DLD1 (cell line): ENCODE results near the gene ACER2.

Source experiments
- in situ Hi-C: cut with HindIII; loops from 2 replicates; pipeline ENCODE4 v1.10.0; 2017; ENCODE audit warnings: low sequenced_read_pairs

ACER2 gene

GRCh38 chr9:19481121-19481870 is 72.5 kb downstream of the ACER2 start:
- in situ Hi-C loops, result no loop called here

- in situ Hi-C loops, result no loop called here
Measured at GRCh38 chr9:19481971-19482404, 73.2 kb downstream of the ACER2 start.

GRCh38 chr9:19484699-19485098 is 75.9 kb downstream of the ACER2 start:
- in situ Hi-C loops, result no loop called here

GRCh38 chr9:19485193-19485592 is 76.4 kb downstream of the ACER2 start:
- in situ Hi-C loops, result no loop called here

- in situ Hi-C loops, result no loop called here
Measured at GRCh38 chr9:19486803-19487202, 78.0 kb downstream of the ACER2 start.

- in situ Hi-C loops, result no loop called here
Measured at GRCh38 chr9:19488721-19489120, 79.9 kb downstream of the ACER2 start.

- in situ Hi-C loops, result no loop called here
Measured at GRCh38 chr9:19490269-19490668, 81.5 kb downstream of the ACER2 start.

GRCh38 chr9:19490828-19491227 is 82.0 kb downstream of the ACER2 start:
- in situ Hi-C loops, result no loop called here

GRCh38 chr9:19492775-19493173 is 84.0 kb downstream of the ACER2 start:
- in situ Hi-C loops, result no loop called here

- in situ Hi-C loops, result no loop called here
Measured at GRCh38 chr9:19493174-19493811, 84.5 kb downstream of the ACER2 start.

- in situ Hi-C loops, result no loop called here
Measured at GRCh38 chr9:19493876-19494275, 85.1 kb downstream of the ACER2 start.

- in situ Hi-C loops, result no loop called here
Measured at GRCh38 chr9:19495186-19496028, 86.6 kb downstream of the ACER2 start.

GRCh38 chr9:19496321-19497050 is 87.7 kb downstream of the ACER2 start:
- in situ Hi-C loops, result no loop called here

- in situ Hi-C loops, result no loop called here
Measured at GRCh38 chr9:19497276-19497675, 88.5 kb downstream of the ACER2 start.

- in situ Hi-C loops, result no loop called here
Measured at GRCh38 chr9:19498015-19498414, 89.2 kb downstream of the ACER2 start.
